B cell (primary cell): Measurements from ENCODE around the gene MORF4L1. TPM values are rescaled to one million over a fixed set of nuclear protein-coding genes. Genes with fewer than 3 reads are reported as not detected.
"Not testable (repeated sequence)": the region's sequence is repeated elsewhere in the genome, so short reads cannot be mapped to it uniquely, and the experiment has no call there.

Experiments used
- ATAC-seq: fragments of 200-7000 bp; cut with Tn5 transposase; one replicate; pipeline ENCODE4 v1.10.0; 2021; ENCODE audit warnings: low read depth, mild to moderate bottlenecking, moderate number of reproducible peaks, moderate library complexity
- CTCF ChIA-PET: fragments of 350-600 bp; sonication (Branson Sonifier 250); formaldehyde crosslinking; loops from one replicate; lab custom pipeline; 2021; ENCODE audit warnings: antibody characterized with exemption, inconsistent platforms; lab: Charles Lee
- POLR2A ChIA-PET: fragments of 350-600 bp; sonication (Branson Sonifier 250); formaldehyde crosslinking; loops from one replicate; lab custom pipeline; 2021; ENCODE audit warnings: antibody characterized with exemption; lab: Charles Lee
- DNase-seq: peaks from one replicate; pipeline ENCODE4 v3.0.0; 2013
- H2AFZ ChIP-seq: 2 replicates; pipeline ENCODE4 v1.6.1; 2012; ENCODE audit warnings: mild to moderate bottlenecking, low read depth, low read length; ENCODE audit not compliant: insufficient read depth, poor library complexity, severe bottlenecking
- H3K27ac ChIP-seq, 2 donors: 1 replicate in 1 of 2; 2 replicates in 1 of 2; pipeline ENCODE4 v1.5.1; 2012 to 2013; ENCODE audit warnings: low read length in 2 of 2, mild to moderate bottlenecking in 2 of 2, moderate library complexity in 1 of 2
- H3K27me3 ChIP-seq, 4 experiments: fragments of 200-600 bp in 1 of 4; sonication (generic) in 1 of 4; replicated peaks in 1 of 4; 1 replicate in 2 of 4; 2 replicates in 2 of 4; pipeline versions ENCODE4 v1.6.1 to v1.7.0; 2013 to 2016; ENCODE audit warnings: low read length in 3 of 4, mild to moderate bottlenecking in 2 of 4, mixed read lengths in 1 of 4, moderate library complexity in 1 of 4; ENCODE audit not compliant: insufficient read depth in 4 of 4, control insufficient read depth in 3 of 4; ENCODE audit errors: control extremely low read depth in 1 of 4
- H3K36me3 ChIP-seq, 2 experiments: replicated peaks in 1 of 2; 1 replicate in 1 of 2; 2 replicates in 1 of 2; pipeline versions ENCODE4 v1.6.1 to v1.7.1; 2013; ENCODE audit warnings: low read length in 1 of 2; ENCODE audit not compliant: insufficient read depth in 2 of 2, control insufficient read depth in 1 of 2; ENCODE audit errors: control extremely low read depth in 1 of 2, extremely low read depth in 1 of 2
- H3K4me1 ChIP-seq, 2 donors: fragments of 200-600 bp in 1 of 2; sonication (generic) in 1 of 2; 1 replicate in 1 of 2; 2 replicates in 1 of 2; pipeline versions ENCODE4 v1.5.1 to v1.6.1; 2013 to 2017; ENCODE audit warnings: low read length in 2 of 2; ENCODE audit not compliant: control insufficient read depth in 2 of 2, insufficient read depth in 2 of 2
- H3K4me2 ChIP-seq: replicated peaks from 2 replicates; pipeline ENCODE3; 2012; ENCODE audit warnings: mild to moderate bottlenecking, low read depth, low read length; ENCODE audit not compliant: poor library complexity, severe bottlenecking
- H3K4me3 ChIP-seq, 5 experiments: fragments of 200-600 bp in 1 of 5; sonication (generic) in 1 of 5; 1 replicate in 3 of 5; 2 replicates in 2 of 5; pipeline versions ENCODE4 v1.5.1 to v1.7.0; 2011 to 2016; ENCODE audit warnings: low read length in 4 of 5, mild to moderate bottlenecking in 4 of 5, low read depth in 2 of 5, control low read depth in 1 of 5, moderate library complexity in 1 of 5; ENCODE audit not compliant: insufficient read depth in 1 of 5; ENCODE audit errors: control extremely low read depth in 1 of 5, extremely low read depth in 1 of 5
- H3K79me2 ChIP-seq: fragments of 200-600 bp; sonication (generic); one replicate; pipeline ENCODE4 v1.6.0; 2016; ENCODE audit warnings: low read length; ENCODE audit not compliant: control insufficient read depth, insufficient read depth
- H3K9ac ChIP-seq: fragments of 200-600 bp; sonication (generic); 2 replicates; pipeline ENCODE4 v1.6.1; 2017; ENCODE audit warnings: mild to moderate bottlenecking, low read length, moderate library complexity
- H3K9me3 ChIP-seq, 3 donors: one replicate each; pipeline versions ENCODE4 v1.6.1 to v1.7.1; 2013; ENCODE audit warnings: low read length in 2 of 3; ENCODE audit not compliant: control insufficient read depth in 2 of 3, insufficient read depth in 1 of 3; ENCODE audit errors: control extremely low read depth in 1 of 3
- H4K20me1 ChIP-seq: 2 replicates; pipeline ENCODE4 v1.6.0; 2012; ENCODE audit warnings: mild to moderate bottlenecking, low read length; ENCODE audit not compliant: insufficient read depth, control insufficient read depth, poor library complexity, severe bottlenecking
- H3K27ac Mint-ChIP-seq: one replicate; pipeline ENCODE4 v1.8.0; 2021; ENCODE audit warnings: mixed read lengths
- H3K27me3 Mint-ChIP-seq: one replicate; pipeline ENCODE4 v1.8.0; 2021; ENCODE audit warnings: mixed read lengths
- H3K4me1 Mint-ChIP-seq: one replicate; pipeline ENCODE4 v1.8.0; 2021; ENCODE audit warnings: mixed read lengths
- H3K4me3 Mint-ChIP-seq: one replicate; pipeline ENCODE4 v1.8.0; 2021; ENCODE audit warnings: mixed read lengths
- H3K9me3 Mint-ChIP-seq: one replicate; pipeline ENCODE4 v1.8.0; 2022; ENCODE audit warnings: mixed read lengths; ENCODE audit not compliant: insufficient read depth
- EZH2 ChIP-seq: IDR thresholded peaks from 2 replicates; pipeline ENCODE4 v1.6.1; 2012; ENCODE audit warnings: borderline replicate concordance, low read depth, mild to moderate bottlenecking, moderate library complexity, low read length; ENCODE audit not compliant: insufficient read depth, poor library complexity, severe bottlenecking
- WGBS: methylation state at CpG from one replicate; pipeline ENCODE4 v1.1.5; 2013; ENCODE audit warnings: missing lambda C conversion rate; ENCODE audit not compliant: insufficient coverage; 5-methylcytosine and 5-hydroxymethylcytosine counted together
- intact Hi-C: fragments of 100-400 bp; cut with micrococcal nuclease; formaldehyde crosslinking; loops from one replicate; pipeline ENCODE4 v1.10.0; 2022
- polyA plus RNA-seq: library from polyadenylated mRNA; depleted of rRNA; stranded (reverse); fragments of >200 nt; gene quantifications from 2 replicates; pipeline ENCODE4 v1.2.3, GENCODE V29; 2012
- total RNA-seq, 2 donors: library from RNA; stranded (reverse); fragments of 120-200 nt in 1 of 2; gene quantifications; 1 replicate in 1 of 2; 2 replicates in 1 of 2; pipeline versions ENCODE4 v1.2.3 to v1.2.4, GENCODE V29; 2013 to 2022

Gene MORF4L1
- total and polyA plus RNA-seq, 2 donors (not counting 1 experiment from before 2014, with no cell fraction given) = 79.0 to 242 TPM

DNA sequence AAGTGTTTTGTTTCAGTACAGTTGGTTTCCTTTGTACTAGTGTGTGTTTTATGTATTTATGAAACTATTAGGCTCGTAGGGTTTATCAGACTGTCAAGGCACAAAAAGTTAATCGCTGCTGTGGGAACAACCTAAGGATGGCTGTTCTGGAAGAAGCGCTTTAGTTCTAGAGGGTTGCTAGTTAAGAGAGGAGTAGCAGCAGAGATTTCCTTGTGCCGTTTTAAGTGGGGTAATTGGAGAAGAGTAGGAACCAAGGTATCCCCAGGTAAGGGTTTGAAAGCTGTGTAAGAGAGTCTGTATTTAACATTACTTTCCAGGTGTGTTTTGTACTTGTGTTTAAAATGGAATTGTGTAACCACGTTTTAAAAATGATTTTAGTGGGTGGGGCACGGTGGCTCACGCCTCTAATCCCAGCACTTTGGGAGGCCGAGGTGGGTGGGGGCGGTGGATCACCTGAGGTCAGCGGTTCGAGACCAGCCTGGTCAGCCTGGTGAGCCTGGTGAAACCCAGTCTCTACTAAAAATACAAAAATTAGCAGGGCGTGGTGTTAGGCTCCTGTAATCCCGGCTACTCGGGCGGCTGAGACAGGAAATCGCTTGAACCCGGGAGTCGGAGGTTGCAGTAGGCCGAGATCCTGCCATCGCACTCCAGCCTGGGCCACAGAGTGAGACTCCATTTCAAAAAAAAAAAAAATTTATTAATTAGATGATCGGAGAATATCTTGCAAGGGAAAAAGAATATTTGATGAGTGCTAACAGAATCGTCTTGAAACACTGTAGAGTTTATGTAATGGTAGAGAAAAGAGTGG lies 2.6 kb downstream of the MORF4L1 start:
- Histone ChIP-seq H3K4me1 (peaks cover 45 to 57% of the 10 kb centered on the region in 2 donors), H3K36me3 (peaks cover 1 to 15% of the 10 kb centered on the region in 2 experiments), H4K20me1 (peaks cover 75% of the 10 kb centered on the region), H3K27ac (peak overlapping the region; percentile 95 to 100), H3K9ac (peak overlapping the region; percentile 100), H3K4me2 (peak overlapping the region; percentile 85), H3K27me3 (no peaks in the 10 kb centered on the region), H3K79me2 (peaks cover 73% of the 10 kb centered on the region), H3K9me3 (no peaks in the 10 kb centered on the region), H2AFZ (no peak overlapping the region), H3K4me3 (peak overlapping the region in 4 of 5 experiments; percentile 41 to 100 (median 91))
- Mint-ChIP-seq H3K27ac (peak overlapping the region; percentile 100), H3K4me3 (peak overlapping the region; percentile 97), H3K27me3 (no peaks in the 10 kb centered on the region), H3K4me1 (peaks cover 61% of the 10 kb centered on the region), H3K9me3 (no peaks in the 10 kb centered on the region)
- DNase-seq (no peak), ATAC-seq (no peak)
- ChIA-PET CTCF (interaction anchor here (1.1 to 1.4 kb wide), 2 partner anchors 27 to 150 kb away, joined by 3 to 4 read pairs; no protein-coding TSS in a partner anchor), POLR2A (interaction anchor here (0.7 kb wide), 1 partner anchor 32 kb away, joined by 4 read pairs; no protein-coding TSS in a partner anchor)
- TF ChIP-seq EZH2 = no peak
- 38% methylated on average over 4 of the region's 22 CpGs for WGBS
- intact Hi-C loops = loop anchor here (2.0 to 10.0 kb wide), 2 partner anchors 63 to 439 kb away; partner anchors contain the start of gene TMED3

DNA sequence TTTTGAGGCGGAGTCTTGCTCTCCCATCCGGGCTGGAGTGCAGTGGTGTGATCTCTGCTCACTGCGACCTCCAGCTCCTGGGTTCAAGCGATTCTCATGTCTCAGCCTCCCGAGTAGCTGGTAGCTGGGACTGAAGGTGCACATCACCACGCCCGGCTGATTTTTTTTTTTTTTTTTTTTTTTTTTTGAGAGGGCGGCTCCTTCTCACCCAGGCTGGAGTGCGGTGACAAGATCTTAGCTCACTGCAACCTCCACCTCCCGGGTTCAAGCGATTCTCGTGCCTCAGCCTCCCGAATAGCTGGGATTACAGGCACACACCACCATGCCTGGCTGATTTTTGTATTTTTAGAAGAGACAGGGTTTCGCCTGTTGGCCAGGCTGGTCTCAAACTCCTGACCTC lies 4.3 kb downstream of the MORF4L1 start:
- H3K27me3 Mint-ChIP-seq, H2AFZ ChIP-seq, H3K9ac ChIP-seq, ATAC-seq, H3K9me3 ChIP-seq, H3K27ac ChIP-seq, H3K27ac Mint-ChIP-seq, H3K9me3 Mint-ChIP-seq, H3K27me3 ChIP-seq, POLR2A ChIA-PET, H3K4me3 Mint-ChIP-seq, H3K4me3 ChIP-seq, DNase-seq: not testable (repeated sequence)
- 61% methylated on average over 5 of the region's 14 CpGs for WGBS
- intact Hi-C loops = loop anchor here (2.0 to 10.0 kb wide), 2 partner anchors 14 to 438 kb away; partner anchors contain the start of gene TMED3
- H3K4me1 Mint-ChIP-seq = peaks cover 64% of the 10 kb centered on the region
- peak overlapping the region; percentile 85 for H3K4me2 ChIP-seq
- H4K20me1 ChIP-seq = peaks cover 91% of the 10 kb centered on the region
- peaks cover 90% of the 10 kb centered on the region for H3K79me2 ChIP-seq
- peaks cover 3 to 29% of the 10 kb centered on the region in 2 experiments for H3K36me3 ChIP-seq
- CTCF ChIA-PET = interaction anchor here (0.7 kb wide), 1 partner anchor 227 kb away, joined by 4 read pairs; no protein-coding TSS in a partner anchor
- peaks cover 45 to 54% of the 10 kb centered on the region in 2 donors for H3K4me1 ChIP-seq
